ENCODE data around the gene CASP5. TPM values are rescaled to one million over a fixed set of nuclear protein-coding genes. Genes with fewer than 3 reads are reported as not detected.

The CASP5 gene
- total RNA-seq, 2 experiments from 2014 or later = not detected

DNA sequence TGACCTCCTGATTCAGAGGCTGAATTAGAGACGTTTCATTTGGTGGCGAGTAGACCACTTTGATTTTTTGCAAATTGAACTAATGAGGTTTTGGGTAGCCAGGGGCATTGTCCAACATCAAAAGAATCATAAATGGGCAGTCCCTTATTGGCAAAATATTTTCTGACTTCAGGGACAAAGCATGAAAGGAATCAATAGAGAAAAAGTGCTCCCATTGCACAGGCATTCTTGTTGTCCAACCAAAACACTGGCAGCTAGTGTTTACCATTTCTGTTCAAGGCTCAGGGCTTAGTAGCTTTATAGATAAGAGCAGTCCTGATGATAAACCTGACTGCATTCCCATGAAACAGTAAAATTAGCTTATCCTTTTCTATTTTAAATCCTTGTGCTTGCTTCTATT lies 28.6 kb upstream of the CASP5 start:
- H3K4me1 Mint-ChIP-seq (ENCODE audit: low read depth) = peaks cover 5% of the 10 kb centered on the region
- ChIA-PET CTCF (no interaction called here), POLR2A (no interaction called here)
- intact Hi-C loops (cut with DNase I, micrococcal nuclease) = no loop called here
- DNase-seq (no peak), ATAC-seq (ENCODE audit: poor library complexity) (no peak)
- H3K27ac Mint-ChIP-seq = no peak overlapping the region
- Histone ChIP-seq H3K36me3 (ENCODE audit: insufficient read depth, low read length) (no peaks in the 10 kb centered on the region), H3K4me1 (ENCODE audit: insufficient read depth, low read length) (peaks cover 3% of the 10 kb centered on the region), H3K4me3 (ENCODE audit: low read length) (no peak overlapping the region), H3K27ac (ENCODE audit: low read depth in 1 of 2, low read length in 2 of 2) (no peak overlapping the region), H3K27me3 (ENCODE audit: control insufficient read depth in 1 of 2, insufficient read depth in 2 of 2, low read length in 2 of 2) (no peaks in the 10 kb centered on the region), H3K9me3 (ENCODE audit: control insufficient read depth in 1 of 2, insufficient read depth in 1 of 2, low read length in 2 of 2) (no peaks in the 10 kb centered on the region)
- H3K9me3 Mint-ChIP-seq = no peaks in the 10 kb centered on the region
- TF ChIP-seq, protein P1, sequence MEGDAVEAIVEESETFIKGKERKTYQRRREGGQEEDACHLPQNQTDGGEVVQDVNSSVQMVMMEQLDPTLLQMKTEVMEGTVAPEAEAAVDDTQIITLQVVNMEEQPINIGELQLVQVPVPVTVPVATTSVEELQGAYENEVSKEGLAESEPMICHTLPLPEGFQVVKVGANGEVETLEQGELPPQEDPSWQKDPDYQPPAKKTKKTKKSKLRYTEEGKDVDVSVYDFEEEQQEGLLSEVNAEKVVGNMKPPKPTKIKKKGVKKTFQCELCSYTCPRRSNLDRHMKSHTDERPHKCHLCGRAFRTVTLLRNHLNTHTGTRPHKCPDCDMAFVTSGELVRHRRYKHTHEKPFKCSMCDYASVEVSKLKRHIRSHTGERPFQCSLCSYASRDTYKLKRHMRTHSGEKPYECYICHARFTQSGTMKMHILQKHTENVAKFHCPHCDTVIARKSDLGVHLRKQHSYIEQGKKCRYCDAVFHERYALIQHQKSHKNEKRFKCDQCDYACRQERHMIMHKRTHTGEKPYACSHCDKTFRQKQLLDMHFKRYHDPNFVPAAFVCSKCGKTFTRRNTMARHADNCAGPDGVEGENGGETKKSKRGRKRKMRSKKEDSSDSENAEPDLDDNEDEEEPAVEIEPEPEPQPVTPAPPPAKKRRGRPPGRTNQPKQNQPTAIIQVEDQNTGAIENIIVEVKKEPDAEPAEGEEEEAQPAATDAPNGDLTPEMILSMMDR (IDR thresholded peaks at IDR 0.05) = no peak
- no peaks in the 10 kb centered on the region for H3K36me3 Mint-ChIP-seq (ENCODE audit: low read depth)
- no peak overlapping the region for H3K4me3 Mint-ChIP-seq
- no peaks in the 10 kb centered on the region for H3K27me3 Mint-ChIP-seq

DNA sequence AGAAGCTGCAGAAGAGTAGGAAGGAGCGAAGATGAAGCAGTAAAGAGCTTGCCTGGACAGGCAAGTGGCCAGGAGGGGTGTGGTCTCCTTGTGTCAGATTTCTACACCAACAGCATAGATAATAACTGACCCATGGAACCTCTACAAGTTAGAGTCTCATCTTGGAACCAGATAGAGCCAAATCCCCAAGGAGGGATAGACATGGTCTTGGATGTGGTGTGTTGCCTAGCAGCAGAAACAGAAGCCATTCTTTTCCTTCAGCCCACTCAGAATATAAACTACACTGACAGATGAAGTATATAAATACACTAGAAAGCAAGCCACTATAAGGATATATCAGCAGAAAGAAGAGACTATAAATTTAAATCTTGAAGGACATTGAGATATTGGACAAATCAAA lies 26.5 kb upstream of the CASP5 start:
- Histone ChIP-seq H3K4me3 (ENCODE audit: low read length) (no peak overlapping the region), H3K9me3 (ENCODE audit: control insufficient read depth in 1 of 2, insufficient read depth in 1 of 2, low read length in 2 of 2) (no peaks in the 10 kb centered on the region), H3K36me3 (ENCODE audit: insufficient read depth, low read length) (no peaks in the 10 kb centered on the region), H3K4me1 (ENCODE audit: insufficient read depth, low read length) (peaks cover 10% of the 10 kb centered on the region), H3K27me3 (ENCODE audit: control insufficient read depth in 1 of 2, insufficient read depth in 2 of 2, low read length in 2 of 2) (no peaks in the 10 kb centered on the region), H3K27ac (ENCODE audit: low read depth in 1 of 2, low read length in 2 of 2) (no peak overlapping the region)
- Mint-ChIP-seq H3K4me1 (ENCODE audit: low read depth) (peaks cover 25% of the 10 kb centered on the region), H3K4me3 (no peak overlapping the region), H3K9me3 (no peaks in the 10 kb centered on the region), H3K36me3 (ENCODE audit: low read depth) (peaks cover 8% of the 10 kb centered on the region), H3K27ac (no peak overlapping the region), H3K27me3 (no peaks in the 10 kb centered on the region)
- ATAC-seq (ENCODE audit: poor library complexity) (no peak), DNase-seq (no peak)
- POLR2A ChIA-PET = no interaction called here
- intact Hi-C loops (cut with DNase I, micrococcal nuclease) = no loop called here
- CTCF ChIA-PET = no interaction called here
- TF ChIP-seq, protein P1 (IDR thresholded peaks at IDR 0.05) = no peak

DNA sequence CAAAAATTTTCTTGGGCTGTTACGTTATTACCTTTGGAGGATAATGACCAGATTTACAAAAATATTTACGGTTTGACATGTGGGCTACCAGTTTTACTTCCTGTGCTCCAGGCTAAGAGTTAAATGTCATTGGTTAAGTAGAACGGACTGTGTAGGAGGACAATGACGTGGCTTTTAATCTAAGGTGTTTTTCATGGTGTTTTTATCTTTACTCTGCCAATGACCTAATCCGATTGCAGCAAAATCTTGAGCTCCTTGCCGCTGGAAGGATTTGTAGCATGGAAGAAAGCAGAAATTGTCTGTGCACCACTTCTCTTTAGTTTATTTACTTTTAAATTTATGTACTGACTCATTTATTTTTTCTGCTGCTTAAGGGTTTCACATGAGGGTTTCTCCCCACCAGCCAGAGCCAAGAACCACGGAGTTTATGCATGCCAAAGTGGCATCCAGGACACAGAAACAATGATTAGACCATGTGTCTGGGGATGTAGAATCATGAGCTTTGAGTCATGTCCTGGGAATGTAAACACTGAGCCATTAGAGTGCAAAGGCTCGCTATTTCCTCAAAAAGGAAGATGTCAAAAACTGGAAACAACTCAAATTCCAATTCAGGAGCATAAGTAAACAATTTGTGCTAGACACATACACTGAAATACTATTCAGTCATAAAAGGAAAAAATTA lies 24.1 kb upstream of the CASP5 start:
- no peaks in the 10 kb centered on the region for H3K36me3 ChIP-seq (ENCODE audit: insufficient read depth, low read length)
- no peak for ATAC-seq (ENCODE audit: poor library complexity)
- H3K9me3 ChIP-seq (ENCODE audit: control insufficient read depth in 1 of 2, insufficient read depth in 1 of 2, low read length in 2 of 2) = no peaks in the 10 kb centered on the region
- Mint-ChIP-seq H3K36me3 (ENCODE audit: low read depth) (peaks cover 27% of the 10 kb centered on the region), H3K27me3 (no peaks in the 10 kb centered on the region), H3K9me3 (no peaks in the 10 kb centered on the region), H3K4me1 (ENCODE audit: low read depth) (peaks cover 48% of the 10 kb centered on the region), H3K4me3 (peak overlapping the region; percentile 44), H3K27ac (no peak overlapping the region)
- ChIA-PET CTCF (no interaction called here), POLR2A (no interaction called here)
- H3K27me3 ChIP-seq (ENCODE audit: control insufficient read depth in 1 of 2, insufficient read depth in 2 of 2, low read length in 2 of 2) = no peaks in the 10 kb centered on the region
- TF ChIP-seq, protein P1 (IDR thresholded peaks at IDR 0.05) = no peak
- H3K4me3 ChIP-seq (ENCODE audit: low read length) = no peak overlapping the region
- DNase-seq = no peak
- peaks cover 10% of the 10 kb centered on the region for H3K4me1 ChIP-seq (ENCODE audit: insufficient read depth, low read length)
- no peak overlapping the region for H3K27ac ChIP-seq (ENCODE audit: low read depth in 1 of 2, low read length in 2 of 2)
- intact Hi-C loops (cut with DNase I, micrococcal nuclease) = no loop called here

Measured in CD4-positive, alpha-beta T cell (primary cell).